HTR-8/SVneo (cell line): ENCODE results near the gene KLRK1.
"Not testable (repeated sequence)": the region's sequence is repeated elsewhere in the genome, so short reads cannot be mapped to it uniquely, and the experiment has no call there.

Experiments used
- DNase-seq: peaks from one replicate; pipeline ENCODE4 v3.0.0; 2011; ENCODE audit warnings: low spot score, mixed read lengths; ENCODE audit not compliant: insufficient read length
- FAIRE-seq: peaks from 2 replicates; lab custom pipeline; 2011; peaks lifted over from hg19 to GRCh38; lab: Jason Lieb, UNC

Gene KLRK1

DNA sequence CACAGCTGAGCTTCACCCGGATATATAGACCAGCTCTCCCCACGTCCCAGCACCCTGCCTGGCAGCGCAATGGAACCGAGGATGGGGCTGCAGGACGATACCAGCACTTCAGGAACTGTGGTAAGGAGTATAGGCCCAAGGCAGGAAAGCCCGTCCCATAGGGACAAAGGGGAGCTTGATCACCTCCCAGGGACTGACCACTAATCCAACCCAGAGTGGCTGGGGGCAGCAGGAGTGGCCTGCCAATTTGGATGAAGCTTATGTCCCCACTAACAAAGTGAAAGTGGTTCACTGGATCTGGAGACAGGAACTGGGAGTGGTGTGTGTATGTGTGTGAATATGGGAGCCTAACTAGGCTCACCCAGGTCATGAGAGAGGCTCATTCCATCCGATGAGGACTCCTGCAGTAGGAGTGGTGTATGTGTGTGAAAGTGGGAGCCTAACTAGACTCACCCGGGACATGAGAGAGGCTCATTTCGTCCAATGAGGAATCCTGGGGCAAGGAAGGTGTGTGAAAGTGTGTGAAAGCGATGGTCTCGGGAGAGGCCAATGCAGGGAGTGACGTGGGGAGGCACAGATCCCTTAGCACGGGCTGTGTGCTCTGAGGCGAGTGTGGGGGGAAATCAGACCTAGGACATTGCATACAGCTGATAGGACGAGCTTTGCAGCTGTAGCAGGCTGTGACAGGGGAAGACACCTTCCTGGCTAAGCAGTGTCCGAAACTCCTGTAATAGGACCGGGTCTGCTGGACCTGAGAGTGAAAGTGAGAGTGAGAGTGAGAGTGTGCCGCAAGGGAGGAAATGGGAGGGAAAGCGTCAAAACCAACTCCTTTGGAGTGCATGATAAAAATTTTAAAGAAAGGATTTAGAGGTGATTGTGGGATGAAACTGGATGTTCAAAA lies 25.7 kb downstream of the KLRK1 start:
- FAIRE-seq (no peak), DNase-seq (peak; percentile 26)

DNA sequence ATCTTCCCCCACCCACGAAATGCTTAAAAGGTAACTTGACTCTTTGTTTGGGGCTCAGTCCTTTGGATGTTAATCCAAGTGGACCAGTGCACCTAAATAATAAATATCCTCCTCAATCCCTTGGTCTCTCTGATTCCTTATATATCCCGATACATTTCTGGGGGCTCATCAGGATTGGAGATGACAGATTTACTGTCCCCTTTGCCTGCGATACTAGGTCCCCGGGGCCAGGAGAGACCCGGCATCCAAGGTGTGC lies 26.3 kb downstream of the KLRK1 start:
- no peak for DNase-seq
- no peak for FAIRE-seq

DNA sequence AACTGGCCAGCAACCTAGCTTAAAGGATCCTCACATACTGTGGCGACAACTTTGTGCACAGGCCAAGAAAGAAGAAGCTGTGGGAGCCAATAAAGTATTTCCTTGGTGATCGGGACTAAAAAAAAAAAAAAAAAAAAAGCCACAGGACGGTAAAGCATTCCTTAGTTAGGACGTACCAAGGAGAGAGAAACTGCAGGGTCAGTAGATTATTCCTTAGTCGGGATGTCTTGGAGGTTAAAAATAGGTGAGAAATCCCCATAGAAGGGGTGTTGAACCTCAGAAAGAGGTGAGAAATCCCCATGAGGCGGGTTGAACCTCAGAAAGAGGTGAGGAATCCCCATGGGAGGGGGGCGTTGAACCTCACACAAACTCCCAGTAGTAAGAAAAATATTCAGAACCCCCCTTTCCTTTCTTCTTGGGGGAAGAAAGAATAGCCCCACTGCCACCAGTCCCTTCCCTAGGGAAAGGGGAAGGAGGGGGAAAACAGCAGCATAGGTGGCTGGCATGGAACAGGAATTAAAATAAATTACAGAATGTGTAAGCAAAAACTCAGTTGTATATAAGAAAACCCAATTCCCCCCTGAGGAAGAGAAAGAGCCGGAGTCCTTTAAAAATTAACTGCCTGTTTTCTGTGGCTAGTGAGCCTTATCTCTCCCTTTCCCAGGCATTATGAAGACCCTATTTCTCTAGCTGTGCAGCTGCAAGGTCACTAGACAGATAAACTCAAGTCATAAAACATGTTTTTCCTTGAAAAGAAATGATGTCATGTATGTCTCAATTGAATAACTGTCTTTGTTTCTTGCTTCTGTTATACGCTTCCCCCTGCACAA lies 26.8 kb downstream of the KLRK1 start:
- DNase-seq (no peak), FAIRE-seq (no peak)

GRCh38 chr12:10362325-10362724 lies 27.5 kb downstream of the KLRK1 start:
- FAIRE-seq: no peak

GRCh38 chr12:10361622-10362021 lies 28.2 kb downstream of the KLRK1 start:
- FAIRE-seq (no peak), DNase-seq (no peak)

More at GRCh38 chr12:10362325-10362724, 27.5 kb downstream of the KLRK1 start:
- DNase-seq: no peak

- no peak for DNase-seq
- FAIRE-seq: no peak
Observed at GRCh38 chr12:10361084-10361483, 28.8 kb downstream of the KLRK1 start.

- no peak for FAIRE-seq
- no peak for DNase-seq
Observed at GRCh38 chr12:10358969-10359368, 30.9 kb downstream of the KLRK1 start.

GRCh38 chr12:10358131-10358530 lies 31.7 kb downstream of the KLRK1 start:
- FAIRE-seq (no peak), DNase-seq (no peak)

- FAIRE-seq (peak; percentile 54), DNase-seq (peak; percentile 27)
Observed at GRCh38 chr12:10354502-10354901, 35.3 kb downstream of the KLRK1 start.

- no peak for FAIRE-seq
- no peak for DNase-seq
Observed at GRCh38 chr12:10354071-10354470, 35.8 kb downstream of the KLRK1 start.

GRCh38 chr12:10351457-10351856 lies 38.4 kb downstream of the KLRK1 start:
- DNase-seq, FAIRE-seq: not testable (repeated sequence)

DNA sequence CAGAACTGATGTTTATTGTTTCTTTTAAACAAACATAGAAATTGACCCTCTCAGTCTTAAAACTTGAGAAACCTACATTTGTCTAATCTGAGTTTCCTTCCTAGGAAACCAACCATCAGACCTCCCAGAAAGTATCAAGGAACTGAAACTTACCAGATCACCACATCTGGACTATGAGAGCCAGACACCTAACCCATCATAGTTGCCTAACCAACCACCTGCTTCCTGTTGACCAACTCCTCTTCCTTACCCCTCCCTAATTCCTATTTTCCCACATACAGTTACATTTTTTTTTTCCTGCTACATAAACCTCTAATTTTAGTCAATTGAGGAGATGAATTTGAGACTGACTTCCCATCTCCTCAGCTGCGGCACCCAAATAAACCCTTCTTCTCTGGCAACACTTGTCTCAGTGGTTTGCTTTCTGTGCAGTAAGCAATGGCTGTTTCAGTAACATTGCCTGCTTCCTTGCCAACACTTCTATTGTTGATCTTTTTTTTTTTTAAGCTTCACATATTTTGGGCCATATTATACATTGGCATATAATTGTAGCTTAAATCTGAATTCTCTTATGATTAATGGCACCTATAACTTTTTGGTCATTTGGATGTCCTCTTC lies 47.8 kb downstream of the KLRK1 start:
- FAIRE-seq (no peak), DNase-seq (no peak)

DNA sequence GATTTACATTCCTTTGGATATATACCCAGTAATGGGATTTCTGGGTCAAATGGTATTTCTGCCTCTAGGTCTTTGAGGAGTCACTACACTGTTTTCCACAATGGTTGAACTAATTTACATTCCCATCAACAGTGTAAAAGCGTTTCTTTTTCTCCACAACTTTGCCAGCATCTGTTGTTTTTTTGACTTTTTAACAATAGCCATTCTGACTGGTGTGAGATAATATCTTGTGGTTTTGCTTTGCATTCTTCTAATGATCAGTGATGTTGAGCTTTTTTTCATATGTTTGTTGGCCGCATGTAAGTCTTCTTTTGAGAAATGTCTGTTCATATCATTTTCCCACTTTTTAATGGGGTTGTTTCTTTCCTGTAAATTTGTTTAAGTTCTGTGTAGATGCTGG lies 48.9 kb downstream of the KLRK1 start:
- not testable (repeated sequence) for DNase-seq, FAIRE-seq

DNA sequence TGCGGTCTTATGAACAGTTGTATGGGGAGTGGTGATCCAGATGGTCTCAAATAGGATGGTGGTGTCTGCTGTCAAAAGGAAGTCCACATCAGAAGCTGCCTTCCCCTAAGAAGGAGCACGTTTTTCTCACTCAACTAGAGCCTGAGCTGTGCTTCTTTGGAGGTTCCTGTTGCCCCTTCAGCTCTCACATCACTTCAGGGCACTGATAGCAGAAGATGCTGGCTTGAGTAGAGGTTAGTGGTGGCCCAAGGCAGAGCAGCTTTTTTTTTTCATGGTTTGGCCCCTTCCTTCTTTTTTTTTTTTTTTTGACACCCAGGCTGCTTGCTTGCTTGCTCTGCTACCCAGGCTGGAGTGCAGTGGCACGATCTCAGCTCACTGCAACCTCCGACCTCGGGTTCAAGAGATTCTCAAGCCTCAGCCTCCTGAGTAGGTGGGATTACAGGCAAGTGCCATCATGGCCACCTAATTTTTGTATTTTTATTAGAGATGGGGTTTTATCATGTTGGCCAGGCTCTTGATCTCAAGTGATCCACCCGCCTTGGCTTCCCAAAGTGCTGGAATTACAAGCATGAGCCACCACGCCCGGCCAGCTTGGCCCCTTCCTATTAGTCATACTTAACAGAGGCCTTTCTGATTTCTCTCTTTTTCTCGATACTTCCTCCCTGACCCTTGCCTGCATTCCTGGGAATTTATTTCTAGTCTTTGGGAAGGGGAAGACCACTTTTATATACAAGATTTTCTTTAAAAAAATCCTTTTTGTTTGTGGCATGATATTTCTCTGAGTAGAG lies 50.6 kb downstream of the KLRK1 start:
- FAIRE-seq: no peak

DNA sequence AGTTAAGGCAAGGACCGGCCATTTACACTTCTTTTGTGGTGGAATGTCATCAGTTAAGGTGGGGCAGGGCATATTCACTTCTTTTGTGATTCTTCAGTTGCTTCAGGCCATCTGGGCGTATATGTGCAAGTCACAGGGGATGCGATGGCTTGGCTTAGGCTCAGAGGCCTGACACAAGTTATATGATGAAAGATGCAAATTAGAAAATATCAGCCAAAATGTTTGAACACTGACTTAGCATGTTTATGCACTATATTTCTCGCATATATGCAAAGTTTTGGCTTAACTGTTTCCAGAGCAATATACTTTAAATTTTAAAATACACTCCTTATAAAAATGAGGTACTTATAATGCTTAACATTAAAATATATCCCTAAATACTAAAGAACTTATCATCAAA lies 51.4 kb downstream of the KLRK1 start:
- DNase-seq, FAIRE-seq: not testable (repeated sequence)

More for the DNA sequence above, 50.6 kb downstream of the KLRK1 start:
- DNase-seq: no peak

DNA sequence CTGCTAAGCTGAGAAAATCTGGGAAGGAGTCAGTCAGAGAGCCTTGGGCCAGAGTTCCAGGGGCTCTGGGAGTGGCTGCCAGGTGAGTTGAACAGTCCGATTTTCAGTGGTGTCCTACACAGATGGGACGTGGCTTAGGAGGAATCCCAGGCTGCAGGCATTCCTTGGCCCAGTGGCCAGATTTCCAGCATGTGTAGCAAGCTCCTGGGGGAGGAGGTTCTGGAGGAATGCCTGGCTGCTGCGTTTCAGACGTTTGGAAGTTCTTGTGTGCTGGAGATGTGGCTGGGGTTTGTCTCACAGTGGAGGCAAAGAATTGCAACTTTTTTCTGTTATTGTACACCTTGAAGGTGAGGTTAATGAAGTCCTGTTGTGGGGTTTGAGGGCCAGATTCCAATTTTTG lies 53.6 kb downstream of the KLRK1 start:
- not testable (repeated sequence) for DNase-seq

GRCh38 chr12:10331642-10332239 lies 58.1 kb downstream of the KLRK1 start:
- DNase-seq (peak; percentile 51), FAIRE-seq (no peak)

More for the DNA sequence above, 53.6 kb downstream of the KLRK1 start:
- FAIRE-seq: not testable (repeated sequence)

DNA sequence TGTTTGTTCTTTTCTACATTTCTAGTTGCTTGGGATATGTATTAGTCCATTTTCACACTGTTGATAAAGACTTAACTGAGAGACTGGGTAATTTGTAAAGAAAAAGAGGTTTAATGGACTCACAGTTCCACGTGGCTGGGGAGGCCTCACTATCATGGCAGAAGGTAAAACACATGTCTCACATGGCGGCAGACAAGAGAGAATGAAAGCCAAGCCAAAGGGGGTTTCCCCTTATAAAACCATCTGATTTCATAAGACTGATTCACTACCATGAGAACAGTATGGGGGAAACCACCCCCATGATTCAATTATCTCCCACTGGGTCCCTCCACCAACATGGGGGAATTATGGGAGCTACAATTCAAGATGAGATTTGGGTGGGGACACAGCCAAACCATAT lies 61.1 kb downstream of the KLRK1 start:
- not testable (repeated sequence) for FAIRE-seq, DNase-seq
